NB4 (cell line): ENCODE results near the gene COL23A1.

Source experiments
- POLR2A ChIP-seq: IDR thresholded peaks from 2 replicates; pipeline ENCODE4 v1.6.1; 2011; ENCODE audit warnings: mild to moderate bottlenecking; ENCODE audit not compliant: insufficient read length; ENCODE audit errors: extremely low read depth
- TF ChIP-seq, protein P1 (sequence below): IDR thresholded peaks from one replicate; pipeline ENCODE4 v1.5.1; 2012; ENCODE audit warnings: low read depth, low read length

DNA sequence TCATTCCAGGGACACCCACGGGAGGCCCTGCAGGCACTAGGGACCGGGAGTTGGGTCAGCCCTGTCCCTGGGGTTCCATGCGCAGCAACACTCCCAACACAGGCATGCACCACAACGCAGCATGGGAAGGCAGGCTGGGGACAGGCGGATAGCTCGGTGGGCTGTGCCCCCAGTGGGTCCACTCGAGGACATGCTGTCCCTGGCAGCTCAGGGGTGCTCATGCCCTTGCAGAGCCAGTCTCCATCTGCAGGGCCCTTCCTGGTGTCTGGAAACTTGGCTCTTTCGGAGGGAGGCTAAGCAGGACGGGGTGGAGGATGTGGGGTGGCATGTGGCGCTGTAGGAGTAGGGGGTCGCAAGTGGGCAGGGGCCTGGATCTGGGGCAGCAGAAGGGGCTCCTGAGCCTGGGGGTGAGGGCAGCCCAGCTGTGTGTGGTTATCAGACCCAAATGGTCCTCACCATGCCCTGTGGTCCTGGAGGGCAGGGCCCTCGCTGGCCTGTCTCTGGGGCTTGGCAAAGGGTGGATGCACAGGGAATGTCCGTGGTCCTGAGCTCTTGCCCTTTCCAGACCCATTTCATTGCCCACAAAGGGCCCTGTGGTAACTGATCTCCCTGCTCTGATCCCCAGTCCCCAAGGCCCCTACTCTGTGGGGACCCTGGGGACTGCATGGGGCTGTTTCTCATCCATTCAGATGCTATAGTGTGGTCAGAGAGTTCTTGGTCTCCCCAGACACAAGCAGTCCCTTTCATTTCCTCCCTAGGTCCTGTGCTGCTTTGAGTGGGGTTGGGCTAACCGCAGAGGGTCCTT lies 267.3 kb downstream of the COL23A1 start:
- no peak for TF ChIP-seq POLR2A
- TF ChIP-seq, protein P1, sequence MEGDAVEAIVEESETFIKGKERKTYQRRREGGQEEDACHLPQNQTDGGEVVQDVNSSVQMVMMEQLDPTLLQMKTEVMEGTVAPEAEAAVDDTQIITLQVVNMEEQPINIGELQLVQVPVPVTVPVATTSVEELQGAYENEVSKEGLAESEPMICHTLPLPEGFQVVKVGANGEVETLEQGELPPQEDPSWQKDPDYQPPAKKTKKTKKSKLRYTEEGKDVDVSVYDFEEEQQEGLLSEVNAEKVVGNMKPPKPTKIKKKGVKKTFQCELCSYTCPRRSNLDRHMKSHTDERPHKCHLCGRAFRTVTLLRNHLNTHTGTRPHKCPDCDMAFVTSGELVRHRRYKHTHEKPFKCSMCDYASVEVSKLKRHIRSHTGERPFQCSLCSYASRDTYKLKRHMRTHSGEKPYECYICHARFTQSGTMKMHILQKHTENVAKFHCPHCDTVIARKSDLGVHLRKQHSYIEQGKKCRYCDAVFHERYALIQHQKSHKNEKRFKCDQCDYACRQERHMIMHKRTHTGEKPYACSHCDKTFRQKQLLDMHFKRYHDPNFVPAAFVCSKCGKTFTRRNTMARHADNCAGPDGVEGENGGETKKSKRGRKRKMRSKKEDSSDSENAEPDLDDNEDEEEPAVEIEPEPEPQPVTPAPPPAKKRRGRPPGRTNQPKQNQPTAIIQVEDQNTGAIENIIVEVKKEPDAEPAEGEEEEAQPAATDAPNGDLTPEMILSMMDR: no peak
